Upper lobe of right lung (tissue), 1 donor: ENCODE measurements around the gene DSC1. TPM values are rescaled to one million over a fixed set of nuclear protein-coding genes. Genes with fewer than 3 reads are reported as not detected.

Source experiments
- ATAC-seq: fragments of 200-7000 bp; cut with Tn5 transposase; one replicate; pipeline ENCODE4 v1.9.1; 2020; ENCODE audit warnings: mild to moderate bottlenecking, moderate library complexity
- DNase-seq: peaks from one replicate; pipeline ENCODE4 v3.0.0-alpha.2; 2020
- H3K27ac ChIP-seq: fragments of 200-600 bp; one replicate; pipeline ENCODE4 v1.8.0; 2022
- H3K27me3 ChIP-seq: fragments of 200-600 bp; one replicate; pipeline ENCODE4 v1.8.0; 2022; ENCODE audit warnings: mild to moderate bottlenecking
- H3K36me3 ChIP-seq: fragments of 200-600 bp; one replicate; pipeline ENCODE4 v1.8.0; 2022
- H3K4me1 ChIP-seq: fragments of 200-600 bp; one replicate; pipeline ENCODE4 v1.8.0; 2022
- H3K4me3 ChIP-seq: fragments of 200-600 bp; one replicate; pipeline ENCODE4 v1.8.0; 2022; ENCODE audit warnings: mild to moderate bottlenecking
- H3K9me3 ChIP-seq: fragments of 200-600 bp; one replicate; pipeline ENCODE4 v1.8.0; 2022
- intact Hi-C: fragments of 100-400 bp; cut with DNase I; formaldehyde crosslinking; loops from one replicate; pipeline ENCODE4 v1.11.0; 2022
- long read RNA-seq: library from polyadenylated mRNA; unstranded; transcript quantifications from one replicate; pipeline ENCODE4 v2.0.0, GENCODE V29; 2021
- total RNA-seq: library from RNA; stranded (reverse); fragmentation: NEBNext Ultra II Directional; extraction: Animal tissue kit (Norgen Biotek cat#: 25700); gene quantifications from one replicate; pipeline ENCODE4 v1.2.1, GENCODE V29; 2021
- TF ChIP-seq, protein P1 (sequence below): fragments of 200-600 bp; IDR thresholded peaks from one replicate; pipeline ENCODE4 v1.8.0; 2022; ENCODE audit warnings: antibody characterized with exemption
- donor health status: DM: no; HTN: yes; CAD: no; lungs with severe emphysema.

The DSC1 gene
- not detected for total RNA-seq
- long read RNA-seq, result 0 reads

GRCh38 chr18:31162825-31163435 is at the start of gene DSC1:
TSS of gene DSC1 (minus strand) at chr18:31162856. CDS start at chr18:31162594, 262 bp downstream.
- Histone ChIP-seq H3K4me3 (no peak within 1 kb of the TSS), H3K4me1 (no peaks in the 10 kb centered on the region), H3K27me3 (no peaks in the 10 kb centered on the region), H3K27ac (no peak within 1 kb of the TSS), H3K9me3 (no peaks in the 10 kb centered on the region), H3K36me3 (no peaks in the 10 kb centered on the region)
- ATAC-seq, result no peak
- TF ChIP-seq, protein P1, sequence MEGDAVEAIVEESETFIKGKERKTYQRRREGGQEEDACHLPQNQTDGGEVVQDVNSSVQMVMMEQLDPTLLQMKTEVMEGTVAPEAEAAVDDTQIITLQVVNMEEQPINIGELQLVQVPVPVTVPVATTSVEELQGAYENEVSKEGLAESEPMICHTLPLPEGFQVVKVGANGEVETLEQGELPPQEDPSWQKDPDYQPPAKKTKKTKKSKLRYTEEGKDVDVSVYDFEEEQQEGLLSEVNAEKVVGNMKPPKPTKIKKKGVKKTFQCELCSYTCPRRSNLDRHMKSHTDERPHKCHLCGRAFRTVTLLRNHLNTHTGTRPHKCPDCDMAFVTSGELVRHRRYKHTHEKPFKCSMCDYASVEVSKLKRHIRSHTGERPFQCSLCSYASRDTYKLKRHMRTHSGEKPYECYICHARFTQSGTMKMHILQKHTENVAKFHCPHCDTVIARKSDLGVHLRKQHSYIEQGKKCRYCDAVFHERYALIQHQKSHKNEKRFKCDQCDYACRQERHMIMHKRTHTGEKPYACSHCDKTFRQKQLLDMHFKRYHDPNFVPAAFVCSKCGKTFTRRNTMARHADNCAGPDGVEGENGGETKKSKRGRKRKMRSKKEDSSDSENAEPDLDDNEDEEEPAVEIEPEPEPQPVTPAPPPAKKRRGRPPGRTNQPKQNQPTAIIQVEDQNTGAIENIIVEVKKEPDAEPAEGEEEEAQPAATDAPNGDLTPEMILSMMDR, result no peak
- intact Hi-C loops, result no loop called here
- no peak for DNase-seq

- no peaks in the 10 kb centered on the region for H3K4me1 ChIP-seq
- DNase-seq (no peak), ATAC-seq (no peak)
- H3K4me3 ChIP-seq, result no peak overlapping the region
- no peaks in the 10 kb centered on the region for H3K9me3 ChIP-seq
- intact Hi-C loops, result no loop called here
- H3K27me3 ChIP-seq, result no peaks in the 10 kb centered on the region
- TF ChIP-seq, protein P1, result no peak
- H3K36me3 ChIP-seq, result no peaks in the 10 kb centered on the region
- H3K27ac ChIP-seq, result no peak overlapping the region
These were observed 48.4 kb upstream of the DSC1 start for GRCh38 chr18:31211047-31211446.

DNA sequence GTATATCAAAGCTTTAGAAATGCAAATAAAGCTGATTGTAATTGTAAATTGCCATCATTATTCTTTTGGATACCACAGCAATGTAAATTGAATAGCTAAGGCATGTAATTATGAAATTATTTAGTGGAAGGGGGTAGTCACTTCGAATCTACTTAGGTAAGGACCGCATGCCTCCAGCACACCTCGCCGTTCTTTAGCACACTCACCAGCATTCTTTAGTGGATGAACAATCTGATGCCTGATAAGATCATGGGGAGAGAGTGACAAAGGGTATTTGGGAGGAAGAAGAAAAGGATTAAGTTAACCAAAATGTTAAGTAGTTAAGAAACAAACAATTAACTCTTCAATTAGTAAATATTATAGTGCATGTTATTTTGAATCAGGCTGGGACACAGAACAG is 46.4 kb upstream of the DSC1 start:
- Histone ChIP-seq H3K4me1 (no peaks in the 10 kb centered on the region), H3K4me3 (no peak overlapping the region), H3K9me3 (no peaks in the 10 kb centered on the region), H3K27me3 (no peaks in the 10 kb centered on the region), H3K36me3 (no peaks in the 10 kb centered on the region), H3K27ac (no peak overlapping the region)
- TF ChIP-seq, protein P1, result no peak
- no peak for ATAC-seq
- no peak for DNase-seq
- intact Hi-C loops, result no loop called here

DNA sequence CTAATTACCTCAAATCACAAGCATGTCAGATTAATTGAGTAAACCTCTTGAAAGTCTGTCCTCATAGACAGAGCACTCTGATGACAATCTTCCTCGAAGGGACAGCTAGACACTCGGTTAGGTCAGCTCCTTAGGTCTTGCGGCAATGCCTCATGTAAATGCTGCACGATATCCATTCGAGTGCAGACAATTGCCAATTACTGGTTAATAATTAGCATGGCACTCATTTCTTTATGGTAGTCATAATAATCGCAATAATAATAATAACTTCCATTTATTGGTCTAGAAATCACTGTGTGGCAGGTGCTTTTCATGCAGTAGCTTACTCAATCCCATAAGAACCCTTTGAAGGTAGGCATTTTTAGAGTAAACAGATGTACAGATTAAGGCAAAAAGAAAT is 44.7 kb upstream of the DSC1 start:
- ATAC-seq, result no peak
- intact Hi-C loops, result no loop called here
- Histone ChIP-seq H3K4me1 (no peaks in the 10 kb centered on the region), H3K27me3 (no peaks in the 10 kb centered on the region), H3K4me3 (no peak overlapping the region), H3K36me3 (no peaks in the 10 kb centered on the region), H3K9me3 (no peaks in the 10 kb centered on the region), H3K27ac (no peak overlapping the region)
- TF ChIP-seq, protein P1, result no peak
- DNase-seq, result no peak

DNA sequence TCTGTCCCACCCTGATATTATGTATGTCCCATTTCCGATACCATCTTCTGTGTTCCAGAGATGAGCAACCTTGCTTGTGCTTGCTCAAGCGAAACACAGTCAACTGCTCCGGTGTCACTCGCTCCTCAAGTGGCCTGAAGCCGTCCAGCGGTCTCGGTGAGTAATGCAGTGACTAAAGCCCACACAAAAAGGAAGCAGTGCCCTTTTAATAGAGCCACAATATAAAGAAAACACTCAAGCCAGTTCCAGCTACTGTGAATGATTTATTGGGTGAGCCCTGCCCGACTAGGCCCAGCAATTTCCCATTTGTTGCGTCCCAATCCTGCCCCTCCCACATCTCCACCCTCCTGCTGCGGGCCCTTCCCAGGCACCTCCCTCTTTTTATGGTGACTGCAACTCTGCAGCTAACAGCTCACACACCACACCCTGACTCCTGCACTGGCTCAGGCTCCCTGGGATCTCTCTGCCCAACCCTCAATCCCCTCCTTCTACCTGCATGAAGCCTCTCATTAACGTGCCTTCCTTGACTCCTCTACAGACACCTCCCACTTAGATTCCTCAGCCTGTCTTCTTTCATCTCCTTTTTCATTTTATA is 44.2 kb upstream of the DSC1 start:
- no peak overlapping the region for H3K27ac ChIP-seq
- intact Hi-C loops, result no loop called here
- TF ChIP-seq, protein P1, result peak; percentile 40
- no peaks in the 10 kb centered on the region for H3K4me1 ChIP-seq
- ATAC-seq (peak; percentile 97), DNase-seq (peak; percentile 86)
- peak overlapping the region; percentile 13 for H3K4me3 ChIP-seq
- no peaks in the 10 kb centered on the region for H3K9me3 ChIP-seq
- no peaks in the 10 kb centered on the region for H3K36me3 ChIP-seq
- no peaks in the 10 kb centered on the region for H3K27me3 ChIP-seq
